ENCODE measurements around the gene POFUT1.

POFUT1 gene

DNA sequence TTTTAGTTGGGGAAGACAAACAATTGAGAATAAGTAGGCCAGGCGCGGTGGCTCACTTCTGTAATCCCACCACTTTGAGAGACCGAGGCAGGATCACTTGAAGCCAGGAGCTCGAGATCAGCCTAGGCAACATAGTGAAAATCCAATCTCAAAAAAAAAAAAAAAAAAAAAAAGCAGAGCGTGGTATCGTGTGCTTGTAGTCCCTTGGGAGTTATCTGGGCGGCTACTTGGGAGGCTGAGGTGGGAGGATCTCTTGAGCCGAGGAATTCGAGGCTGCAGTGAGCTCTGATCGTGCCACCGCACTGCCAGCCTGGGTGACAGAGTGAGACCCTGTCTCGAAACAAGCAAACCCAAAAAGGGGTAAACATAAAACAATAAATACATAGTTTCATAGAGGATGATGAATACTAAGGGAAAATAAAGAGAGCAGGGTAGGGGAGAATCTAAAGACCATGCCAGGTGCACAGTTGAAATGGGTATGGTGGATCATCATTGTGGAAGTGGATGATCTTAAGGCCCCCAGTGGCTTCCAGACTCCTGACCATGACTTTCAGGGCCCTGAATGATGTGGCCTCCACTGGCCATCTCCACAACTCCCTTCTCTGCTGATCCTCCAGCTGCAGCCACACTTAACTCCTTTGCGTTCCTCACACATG lies 947 bp downstream of the POFUT1 start:
- DNase-seq (ENCODE audit: low spot score): no peak

DNA sequence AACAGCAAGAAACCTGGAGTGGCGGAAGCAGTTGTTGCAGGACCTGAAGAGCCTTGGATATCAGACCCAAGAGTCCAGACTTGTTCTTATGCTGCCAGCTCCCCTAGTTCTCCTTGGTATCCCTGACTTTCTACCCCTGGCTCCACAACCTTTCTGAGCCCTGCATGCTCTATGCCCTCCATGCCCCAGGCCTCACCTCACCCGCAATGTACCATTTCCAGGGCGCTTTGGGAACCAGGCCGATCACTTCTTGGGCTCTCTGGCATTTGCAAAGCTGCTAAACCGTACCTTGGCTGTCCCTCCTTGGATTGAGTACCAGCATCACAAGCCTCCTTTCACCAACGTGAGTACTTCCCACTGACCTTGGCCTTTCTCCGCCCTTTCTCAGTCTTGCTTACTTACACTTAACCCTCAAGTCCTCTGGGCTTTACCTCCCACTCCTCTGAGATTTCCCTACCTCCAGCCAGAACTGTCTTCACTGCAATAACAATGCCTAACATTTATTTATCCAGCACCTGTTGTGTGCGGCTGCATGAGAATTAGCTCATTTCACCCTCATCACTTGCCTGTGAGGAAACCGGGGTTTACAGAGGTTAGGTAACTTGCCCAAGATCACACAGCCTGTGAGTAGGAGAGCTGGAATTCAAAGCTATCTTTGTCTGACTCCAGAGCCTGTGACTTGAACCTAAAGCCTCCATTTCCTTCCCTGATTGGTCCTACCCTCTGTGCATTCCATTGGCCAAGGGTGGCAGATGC lies 2.3 kb downstream of the POFUT1 start:
- no peak for DNase-seq (ENCODE audit: low spot score)

- no peak for DNase-seq (ENCODE audit: low spot score)
These were observed 6.2 kb downstream of the POFUT1 start for GRCh38 chr20:32213870-32214269.

GRCh38 chr20:32215147-32215546 lies 7.5 kb downstream of the POFUT1 start:
- no peak for DNase-seq (ENCODE audit: low spot score)

- DNase-seq (ENCODE audit: low spot score): no peak
These were observed 8.0 kb downstream of the POFUT1 start for GRCh38 chr20:32215729-32216128.

DNA sequence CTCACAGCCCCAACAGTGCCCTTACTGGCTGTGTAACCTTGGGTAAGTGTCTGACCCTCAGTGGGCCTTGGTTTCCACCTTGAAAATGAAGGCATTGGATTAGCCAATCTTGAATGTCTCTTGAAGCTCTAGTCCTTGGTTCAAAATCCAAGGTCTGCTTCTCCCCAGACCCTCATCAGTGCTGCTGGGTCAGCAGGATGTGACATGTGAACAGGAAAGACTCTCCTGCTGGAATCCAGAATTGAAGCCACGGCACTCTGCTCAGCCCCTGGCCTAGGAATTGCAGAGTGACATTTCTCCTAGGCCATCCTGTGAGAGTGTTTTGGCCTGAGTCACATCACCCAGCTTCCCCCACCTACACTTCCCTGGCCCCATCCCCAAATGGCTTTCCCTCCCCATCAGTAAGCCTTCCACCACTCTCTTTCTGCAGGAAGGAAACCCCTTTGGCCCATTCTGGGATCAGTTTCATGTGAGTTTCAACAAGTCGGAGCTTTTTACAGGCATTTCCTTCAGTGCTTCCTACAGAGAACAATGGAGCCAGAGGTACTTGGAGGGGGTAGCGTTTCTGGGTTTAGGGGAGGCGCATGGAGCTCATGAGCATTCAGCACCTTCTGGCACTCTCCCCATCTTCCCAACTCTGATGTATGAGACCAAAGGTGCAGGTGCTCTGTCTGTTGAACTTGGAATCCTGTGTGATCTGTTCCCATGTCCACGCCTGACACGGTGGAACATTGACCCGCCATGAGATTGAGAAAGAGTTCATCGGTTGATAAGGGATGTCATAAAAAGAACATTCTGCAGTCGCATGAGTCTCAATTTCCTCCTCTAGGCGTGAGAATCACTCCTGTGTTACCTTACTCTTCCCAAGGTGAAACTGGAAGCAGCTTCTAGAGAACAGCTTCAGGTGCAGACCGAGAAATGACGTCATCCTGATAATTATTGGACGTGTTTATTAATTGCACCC lies 8.8 kb downstream of the POFUT1 start:
- DNase-seq (ENCODE audit: low spot score): no peak

DNA sequence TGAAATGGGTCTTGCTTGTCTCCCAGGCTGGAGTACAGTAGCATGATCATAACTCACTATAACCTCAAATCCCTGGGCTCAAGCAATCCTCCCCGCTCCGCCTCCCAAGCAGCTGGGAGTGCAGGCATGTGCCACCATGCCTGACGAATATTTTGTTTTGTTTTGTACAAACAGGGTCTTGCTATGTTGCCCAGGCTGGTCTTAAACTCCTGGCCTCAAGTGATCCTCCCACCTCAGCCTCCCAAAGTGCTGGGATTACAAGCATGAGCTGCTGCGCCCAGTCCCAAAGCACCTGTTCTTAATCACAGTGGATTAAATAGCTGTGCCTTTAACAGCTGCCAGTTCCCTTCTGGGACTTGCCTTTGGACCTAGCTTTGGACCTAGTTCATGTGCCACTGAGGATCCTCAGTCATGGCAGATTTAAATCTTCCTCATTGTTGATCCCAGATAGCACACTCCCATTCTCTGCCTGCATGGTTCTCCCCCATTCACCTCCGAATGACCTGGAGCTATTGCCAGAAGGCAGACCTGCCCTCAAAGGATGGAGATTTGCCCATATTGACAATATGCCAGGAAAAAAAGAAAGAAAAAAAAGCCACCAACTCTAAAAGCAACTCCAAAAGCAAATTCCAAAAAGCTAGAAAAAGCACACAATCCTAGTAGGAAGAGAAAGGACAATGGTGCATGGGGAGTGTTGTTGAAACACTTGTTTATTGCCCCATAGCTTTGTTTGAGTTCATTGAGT lies 10.6 kb downstream of the POFUT1 start:
- no peak for DNase-seq (ENCODE audit: low spot score)

DNA sequence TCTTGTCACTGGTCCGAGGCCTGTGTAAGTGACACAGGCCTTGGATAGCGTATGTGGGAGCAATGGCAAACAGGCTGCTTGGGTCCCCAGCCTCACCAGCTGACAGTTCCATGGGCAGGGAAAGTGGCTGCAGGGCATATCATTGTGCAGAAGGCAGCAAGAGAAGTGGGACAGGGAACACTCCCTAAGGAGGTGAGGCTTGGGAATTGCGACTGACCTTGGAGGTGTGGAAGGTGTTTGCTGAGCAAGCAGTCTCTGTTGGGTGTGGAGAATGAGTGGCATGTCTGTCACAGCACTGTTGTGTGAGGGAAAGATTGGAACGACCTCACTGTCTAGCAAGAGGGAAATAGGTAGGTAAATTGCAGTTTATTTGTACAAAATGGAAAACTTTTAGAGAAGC lies 16.8 kb downstream of the POFUT1 start:
- no peak for DNase-seq (ENCODE audit: low spot score)

- DNase-seq (ENCODE audit: low spot score): no peak
These were observed 18.7 kb downstream of the POFUT1 start for GRCh38 chr20:32226391-32226790.

DNA sequence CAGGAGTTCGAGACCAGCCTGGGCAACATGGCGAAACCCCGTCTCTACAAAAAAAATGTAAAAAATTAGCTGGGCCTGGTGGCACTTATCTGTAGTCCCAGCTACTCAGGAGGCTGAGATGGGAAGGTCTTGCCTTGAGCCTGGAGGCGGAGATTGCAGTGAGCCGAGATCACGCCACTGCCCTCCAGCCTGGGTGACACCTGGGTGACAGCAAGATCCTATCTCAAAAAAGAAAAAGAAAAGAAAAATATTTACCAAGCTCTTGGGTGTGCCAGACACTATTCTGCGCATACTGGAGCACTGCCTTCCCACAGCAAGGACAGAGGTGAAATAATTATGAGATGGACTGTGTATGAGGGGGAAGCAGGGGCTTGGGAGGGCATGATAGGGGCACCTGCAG lies 19.6 kb downstream of the POFUT1 start:
- DNase-seq (ENCODE audit: low spot score): no peak

- no peak for DNase-seq (ENCODE audit: low spot score)
These were observed 20.3 kb downstream of the POFUT1 start for GRCh38 chr20:32227744-32228688.

DNA sequence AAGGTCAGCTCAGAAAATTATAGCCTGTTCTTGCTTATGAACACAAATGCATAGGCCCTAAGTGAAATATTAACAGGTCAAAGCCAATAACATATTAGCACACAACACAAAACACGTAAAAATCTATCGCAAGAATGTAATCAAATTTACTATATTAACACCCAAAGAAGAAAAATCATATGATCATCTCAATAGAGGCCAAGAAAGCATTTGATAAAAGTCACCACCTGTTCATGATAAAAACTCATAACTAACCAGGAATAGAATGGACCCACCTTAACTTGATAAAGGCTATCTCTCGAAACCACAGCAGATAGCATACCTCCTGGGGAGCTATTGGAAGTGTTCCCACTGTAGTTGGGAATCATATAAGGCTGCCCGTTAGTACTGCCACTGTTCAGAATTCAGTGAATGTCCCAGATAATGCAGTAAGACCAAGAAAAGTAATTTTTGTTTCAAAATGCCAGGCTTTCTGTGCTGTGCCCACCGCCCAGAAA lies 21.6 kb downstream of the POFUT1 start:
- no peak for DNase-seq (ENCODE audit: low spot score)

DNA sequence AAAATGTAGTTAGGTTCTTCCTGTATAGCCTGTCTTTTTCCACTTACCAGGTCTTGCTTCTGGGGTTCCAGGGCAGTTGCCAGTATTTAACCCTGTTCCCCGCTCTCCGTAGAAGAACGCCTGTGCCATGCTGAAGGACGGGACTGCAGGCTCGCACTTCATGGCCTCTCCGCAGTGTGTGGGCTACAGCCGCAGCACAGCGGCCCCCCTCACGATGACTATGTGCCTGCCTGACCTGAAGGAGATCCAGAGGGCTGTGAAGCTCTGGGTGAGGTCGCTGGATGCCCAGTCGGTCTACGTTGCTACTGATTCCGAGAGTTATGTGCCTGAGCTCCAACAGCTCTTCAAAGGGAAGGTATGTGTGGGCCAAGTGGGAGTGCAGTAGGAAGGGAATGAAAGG lies 23.0 kb downstream of the POFUT1 start:
- no peak for DNase-seq (ENCODE audit: low spot score)

DNA sequence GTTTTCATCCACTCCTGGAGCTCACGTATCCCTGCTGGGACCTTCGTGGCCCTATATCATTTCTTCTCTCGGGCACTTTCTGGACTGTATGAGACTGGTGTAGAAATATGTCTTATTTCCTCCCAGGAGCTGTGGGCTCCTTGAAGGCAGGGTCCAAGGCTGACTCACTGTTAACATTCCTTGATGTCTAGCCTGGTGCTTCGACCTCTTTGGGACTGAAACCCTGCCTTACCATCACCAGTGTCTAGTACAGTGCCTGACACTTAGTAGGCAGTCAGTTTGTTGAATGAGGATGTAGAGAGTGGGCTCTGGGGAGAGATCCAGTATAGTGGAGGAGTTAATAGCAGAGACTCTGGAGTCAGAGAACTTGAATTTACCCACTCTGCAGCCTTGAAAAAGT lies 23.6 kb downstream of the POFUT1 start:
- no peak for DNase-seq (ENCODE audit: low spot score)

- DNase-seq (ENCODE audit: low spot score): peak; percentile 42
These were observed 24.2 kb downstream of the POFUT1 start for GRCh38 chr20:32231847-32232246.

DNA sequence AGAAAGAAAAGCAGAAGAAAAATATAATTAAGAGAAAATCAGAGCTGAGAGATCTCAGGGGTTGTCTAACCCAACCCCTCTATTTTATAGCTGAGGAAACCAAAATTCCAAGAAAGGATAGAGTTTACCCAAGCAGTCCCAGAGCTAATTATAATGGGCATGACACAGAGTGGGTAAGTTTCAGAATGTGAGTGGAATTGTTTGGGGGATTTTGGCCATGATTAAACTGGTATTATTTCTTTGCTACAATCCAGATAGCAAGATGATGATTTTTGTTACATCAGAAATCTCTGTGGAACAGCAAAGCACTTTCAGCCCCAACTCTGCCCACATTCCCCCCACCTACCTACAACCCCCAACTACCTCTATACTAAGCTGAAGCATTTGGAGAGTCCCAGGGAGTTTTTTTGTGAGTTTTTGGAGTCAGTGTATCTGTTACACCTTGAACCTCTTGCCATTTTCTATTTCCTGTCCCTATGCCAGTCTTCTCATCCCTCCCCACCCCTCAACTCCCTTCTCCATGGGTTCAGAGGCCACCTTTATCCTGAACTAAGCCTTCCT lies 24.7 kb downstream of the POFUT1 start:
- DNase-seq (ENCODE audit: low spot score): no peak

- DNase-seq (ENCODE audit: low spot score): no peak
These were observed 25.6 kb downstream of the POFUT1 start for GRCh38 chr20:32233286-32233685.

DNA sequence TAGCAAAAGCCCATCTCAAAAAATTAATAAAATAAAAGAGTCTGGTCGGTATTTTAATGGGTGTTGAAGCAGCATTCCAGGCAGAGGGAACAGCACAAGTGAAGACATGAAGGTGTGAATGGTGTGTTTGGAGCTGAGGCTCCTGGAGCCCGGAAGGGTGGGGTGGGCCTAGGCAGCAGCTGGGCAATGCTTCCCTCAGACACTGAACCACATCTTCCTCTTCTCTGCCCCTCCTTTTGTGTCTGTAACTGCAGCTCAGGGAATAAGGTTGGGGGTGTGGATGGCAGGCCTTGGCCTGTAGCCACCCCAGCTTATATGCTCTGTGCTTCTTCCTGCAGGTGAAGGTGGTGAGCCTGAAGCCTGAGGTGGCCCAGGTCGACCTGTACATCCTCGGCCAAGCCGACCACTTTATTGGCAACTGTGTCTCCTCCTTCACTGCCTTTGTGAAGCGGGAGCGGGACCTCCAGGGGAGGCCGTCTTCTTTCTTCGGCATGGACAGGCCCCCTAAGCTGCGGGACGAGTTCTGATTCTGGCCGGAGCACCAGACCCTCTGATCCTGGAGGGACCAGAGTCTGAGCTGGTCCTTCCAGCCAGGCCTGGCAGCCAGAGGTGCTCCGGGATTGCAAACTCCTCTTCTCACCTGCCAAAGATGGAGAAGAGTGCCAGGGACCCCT lies 26.6 kb downstream of the POFUT1 start:
- DNase-seq (ENCODE audit: low spot score): no peak

DNA sequence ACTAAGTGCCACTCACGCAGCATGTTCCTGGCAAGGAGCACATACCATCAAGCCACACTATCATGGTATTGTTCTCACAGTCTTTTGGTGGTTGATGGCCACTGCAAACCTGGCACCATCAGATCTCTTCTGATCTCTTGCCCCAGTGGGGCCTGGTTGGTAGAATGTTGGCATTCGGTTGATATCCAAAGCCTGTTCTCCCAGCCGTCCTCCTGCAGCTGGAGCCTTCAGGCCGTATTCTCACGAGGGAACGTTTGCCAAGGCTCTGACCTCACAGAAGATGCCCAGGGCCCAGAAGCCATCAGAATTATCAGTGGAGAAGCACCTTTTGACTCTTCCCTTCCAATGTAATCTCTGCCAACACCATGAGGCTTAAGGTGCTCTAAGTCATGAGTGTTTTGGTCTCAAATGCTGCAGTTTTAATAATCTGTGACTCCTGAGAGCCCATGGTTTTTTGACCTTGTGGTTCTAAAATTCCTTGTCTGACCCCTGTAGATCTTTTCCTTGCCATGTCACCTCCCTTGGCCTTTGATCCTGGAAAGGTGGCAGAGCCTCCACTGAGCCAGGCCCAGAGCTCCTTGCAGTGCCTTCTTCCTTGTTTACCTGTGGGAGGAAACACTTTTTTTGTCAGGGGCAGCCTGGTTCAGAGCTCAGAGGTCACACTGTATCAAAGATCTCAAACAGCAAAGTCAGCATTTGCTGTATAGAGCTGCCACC lies 27.8 kb downstream of the POFUT1 start:
- no peak for DNase-seq (ENCODE audit: low spot score)

Measured in globus pallidus (tissue), 1 donor.